Measurements from ENCODE around the gene SLC16A11. TPM values are rescaled to one million over a fixed set of nuclear protein-coding genes. Genes with fewer than 3 reads are reported as not detected.
A peak's percentile ranks its signal among the peaks of the same experiment; 100 is the strongest.

SLC16A11 gene
- total and polyA plus RNA-seq, 10 of the 15 experiments (the other 5 are each of a cell fraction or from before 2014, with no cell fraction given) = 0.11 to 2.7 (median 0.84) TPM

- peak; percentile 74 for TF ChIP-seq ZNF687 (IDR thresholded peaks at IDR 0.05)
- 0 out of 3 replicates have a peak, but pooled peaks of 1 of the 2 experiments have one; percentile 58 for TF ChIP-seq EGR1 (IDR thresholded peaks at IDR 0.05; ENCODE audit: borderline replicate concordance in 1 of 2, low read depth in 2 of 2, low read length in 2 of 2)
- peak; percentile 31; the same call in 1 of the 2 replicates for TF ChIP-seq RB1 (IDR thresholded peaks at IDR 0.05; ENCODE audit: borderline replicate concordance)
- 0 out of 2 replicates have a peak, but pooled peaks have one; percentile 29 for TF ChIP-seq CHD2 (IDR thresholded peaks at IDR 0.05; ENCODE audit: borderline replicate concordance, low read depth, low read length)
- TF ChIP-seq TARDBP (IDR thresholded peaks at IDR 0.05; ENCODE audit: borderline replicate concordance) = 0 out of 2 replicates have a peak, but pooled peaks have one; percentile 19
- TF ChIP-seq SUZ12 (IDR thresholded peaks at IDR 0.05; ENCODE audit: unreplicated experiment) = peak; percentile 28
- peak; percentile 48; the same call in 1 of the 2 replicates for TF ChIP-seq ATF7 (IDR thresholded peaks at IDR 0.05; ENCODE audit: low read depth)
- TF ChIP-seq MLLT1 (IDR thresholded peaks at IDR 0.05) = peak; percentile 21; the same call in 1 of the 2 replicates
- peak; percentile 75 to 92; a peak in 3 of 4 replicates for TF ChIP-seq BHLHE40 (IDR thresholded peaks at IDR 0.05; ENCODE audit: borderline replicate concordance in 1 of 2, low read depth in 2 of 2, low read length in 1 of 2)
- 0 out of 2 replicates have a peak, but pooled peaks have one; percentile 19 for TF ChIP-seq RELB (IDR thresholded peaks at IDR 0.05; ENCODE audit: low read depth)
- TF ChIP-seq, protein P1, sequence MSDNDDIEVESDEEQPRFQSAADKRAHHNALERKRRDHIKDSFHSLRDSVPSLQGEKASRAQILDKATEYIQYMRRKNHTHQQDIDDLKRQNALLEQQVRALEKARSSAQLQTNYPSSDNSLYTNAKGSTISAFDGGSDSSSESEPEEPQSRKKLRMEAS (IDR thresholded peaks at IDR 0.05; ENCODE audit: low read depth, low read length) = peak; percentile 63; the same call in 1 of the 2 replicates
- TF ChIP-seq MEF2B (IDR thresholded peaks at IDR 0.05; ENCODE audit: partially characterized antibody, poor library complexity, severe bottlenecking) = peak; percentile 97
- TF ChIP-seq YY1 (IDR thresholded peaks at IDR 0.05; ENCODE audit: low read depth, low read length) = no peak
- TF ChIP-seq, protein P2, sequence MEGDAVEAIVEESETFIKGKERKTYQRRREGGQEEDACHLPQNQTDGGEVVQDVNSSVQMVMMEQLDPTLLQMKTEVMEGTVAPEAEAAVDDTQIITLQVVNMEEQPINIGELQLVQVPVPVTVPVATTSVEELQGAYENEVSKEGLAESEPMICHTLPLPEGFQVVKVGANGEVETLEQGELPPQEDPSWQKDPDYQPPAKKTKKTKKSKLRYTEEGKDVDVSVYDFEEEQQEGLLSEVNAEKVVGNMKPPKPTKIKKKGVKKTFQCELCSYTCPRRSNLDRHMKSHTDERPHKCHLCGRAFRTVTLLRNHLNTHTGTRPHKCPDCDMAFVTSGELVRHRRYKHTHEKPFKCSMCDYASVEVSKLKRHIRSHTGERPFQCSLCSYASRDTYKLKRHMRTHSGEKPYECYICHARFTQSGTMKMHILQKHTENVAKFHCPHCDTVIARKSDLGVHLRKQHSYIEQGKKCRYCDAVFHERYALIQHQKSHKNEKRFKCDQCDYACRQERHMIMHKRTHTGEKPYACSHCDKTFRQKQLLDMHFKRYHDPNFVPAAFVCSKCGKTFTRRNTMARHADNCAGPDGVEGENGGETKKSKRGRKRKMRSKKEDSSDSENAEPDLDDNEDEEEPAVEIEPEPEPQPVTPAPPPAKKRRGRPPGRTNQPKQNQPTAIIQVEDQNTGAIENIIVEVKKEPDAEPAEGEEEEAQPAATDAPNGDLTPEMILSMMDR (IDR thresholded peaks at IDR 0.05 in 2 of 3, conservative IDR thresholded peaks at IDR 0.05 in 1 of 3; ENCODE audit: control insufficient read depth in 2 of 3, extremely low read depth in 1 of 3, insufficient read depth in 1 of 3, low read depth in 3 of 3, low read length in 3 of 3) = no peak
- TF ChIP-seq POU2F2 (IDR thresholded peaks at IDR 0.05; ENCODE audit: borderline replicate concordance, low read depth, low read length) = peak; percentile 23; the same call in 1 of the 3 replicates
- peak; percentile 67; the same call in 1 of the 2 replicates for TF ChIP-seq TCF12 (IDR thresholded peaks at IDR 0.05; ENCODE audit: low read depth, low read length)
- peak in 1 of 2 experiments; percentile 19; a peak in 1 of 4 replicates for TF ChIP-seq EP300 (IDR thresholded peaks at IDR 0.05; ENCODE audit: borderline replicate concordance in 1 of 2, control insufficient read depth in 1 of 2, low read depth in 2 of 2, low read length in 2 of 2)
- peak; percentile 41; the same call in 1 of the 2 replicates for TF ChIP-seq CREM (IDR thresholded peaks at IDR 0.05; ENCODE audit: low read depth)
Measured at GRCh38 chr17:7043497-7044198, at the start of gene SLC16A11 (continued).

Data from GM12878 (cell line).